GM12891 (cell line): ENCODE results near the gene PPARA.

Source experiments
- POLR2A ChIP-seq: IDR thresholded peaks from 2 replicates; pipeline ENCODE4 v1.6.1; 2011; ENCODE audit warnings: low read depth, low read length, control low read depth
- POLR2AphosphoS5 ChIP-seq: IDR thresholded peaks from 2 replicates; pipeline ENCODE4 v1.6.1; 2011; ENCODE audit warnings: low read depth, low read length, control low read depth
- TAF1 ChIP-seq: IDR thresholded peaks from 2 replicates; pipeline ENCODE4 v1.6.1; 2011; ENCODE audit warnings: low read depth, low read length, control low read depth

- TF ChIP-seq POLR2A (no peak), POLR2AphosphoS5 (no peak), TAF1 (no peak)
Measured at GRCh38 chr22:46224898-46225290, 74.6 kb downstream of the PPARA start.
